Heart right ventricle (tissue), 16 donors: ENCODE results near the gene PPIP5K1. TPM values are rescaled to one million over a fixed set of nuclear protein-coding genes. Genes with fewer than 3 reads are reported as not detected.

Experiments used
- ATAC-seq, 8 donors: fragments of 200-7000 bp; cut with Tn5 transposase; one replicate each; pipeline ENCODE4 v1.9.1; 2020; ENCODE audit warnings: mild to moderate bottlenecking in 8 of 8, moderate library complexity in 8 of 8, moderate number of reproducible peaks in 1 of 8
- DNase-seq, 2 donors: peaks; one replicate each; pipeline ENCODE4 v3.0.0-alpha.2; 2020
- H3K27ac ChIP-seq, 10 donors: fragments of 200-600 bp; sonication (generic) in 2 of 10; one replicate each; pipeline versions ENCODE4 v1.5.0 to v1.8.0; 2020 to 2022; ENCODE audit warnings: mild to moderate bottlenecking in 3 of 10
- H3K27me3 ChIP-seq, 7 donors: fragments of 200-600 bp; one replicate each; pipeline ENCODE4 v1.8.0; 2021 to 2022; ENCODE audit warnings: mild to moderate bottlenecking in 2 of 7
- H3K36me3 ChIP-seq, 9 donors: fragments of 200-600 bp; sonication (generic) in 1 of 9; one replicate each; pipeline versions ENCODE4 v1.5.0 to v1.8.0; 2020 to 2022; ENCODE audit warnings: mild to moderate bottlenecking in 2 of 9
- H3K4me1 ChIP-seq, 9 donors: fragments of 200-600 bp; sonication (generic) in 1 of 9; one replicate each; pipeline versions ENCODE4 v1.5.0 to v1.8.0; 2020 to 2022; ENCODE audit warnings: mild to moderate bottlenecking in 4 of 9
- H3K4me3 ChIP-seq, 10 donors: fragments of 200-600 bp; sonication (generic) in 2 of 10; one replicate each; pipeline versions ENCODE4 v1.5.0 to v1.8.0; 2020 to 2022; ENCODE audit warnings: mild to moderate bottlenecking in 7 of 10, moderate library complexity in 2 of 10
- H3K9me3 ChIP-seq, 11 donors: fragments of 200-600 bp in 10 of 11; sonication (generic) in 2 of 11; one replicate each; pipeline versions ENCODE4 v1.5.0 to v1.8.0; 2013 to 2022; ENCODE audit warnings: mild to moderate bottlenecking in 2 of 11, control low read depth in 1 of 11, moderate library complexity in 1 of 11
- WGBS, 2 donors: extraction: QIAGEN DNeasy Blood & Tissue Kit; methylation state at CpG; one replicate each; pipeline ENCODE4 v1.1.7; 2013; ENCODE audit warnings: inconsistent platforms in 1 of 2; 5-methylcytosine and 5-hydroxymethylcytosine counted together
- intact Hi-C, 10 donors: fragments of 100-400 bp; cut with DNase I; formaldehyde crosslinking; loops; one replicate each; pipeline versions ENCODE4 v1.11.1 to v1.14.2; 2022
- polyA plus RNA-seq, 2 donors: library from polyadenylated mRNA; stranded (reverse); fragments of 200-250 nt; gene quantifications; one replicate each; pipeline ENCODE4 v1.2.3, GENCODE V29; 2013
- total RNA-seq, 10 donors: library from RNA; stranded (reverse); fragmentation: NEBNext Ultra II Directional in 3 of 10; extraction: Animal tissue kit (Norgen Biotek cat#: 25700) in 3 of 10; gene quantifications; one replicate each; pipeline versions ENCODE4 v1.2.1 to v1.2.4, GENCODE V29; 2021 to 2023
- TF ChIP-seq, protein P1 (sequence below), 9 donors: fragments of 200-600 bp; sonication (generic) in 2 of 9; IDR thresholded peaks; one replicate each; pipeline versions ENCODE4 v1.5.0 to v1.8.0; 2021 to 2022; ENCODE audit warnings: antibody characterized with exemption in 9 of 9, mild to moderate bottlenecking in 5 of 9, moderate library complexity in 1 of 9
- donor health status: Arrhythmogenic right ventricular cardiomyopathy.
- donor health status: ischemic (EF 13 %, LVEDD 7.1; RV severe dilation, severe dysfunction).
- donor health status: healthy with polysubstance abuse.
- donor health status: DM: no; HTN: yes; CAD: no.
- donor health status: DM: no; HTN: no; CAD: no.
- donor health status: ischemic (EF 25% LVEDD 6.9; RV normal size, moderate dysfunction).
- donor health status: ischemic (EF 25% LVEDD 5.7; RV mildly dilated, moderate dysfunction).
- donor health status: healthy.
- donor health status: DM: yes; HTN: yes; CAD: no.
- donor health status: Ischemic cardiomyopathy.
- donor health status: ischemic (EF 35%, LVEDD 5.7; RV mildly dilated, moderate dysfunction).
- donor health status: nonischemic (EF 11% LVEDD 7.7; RV severe dilation, severe dysfunction).
- donor health status: DM: yes; HTN: yes; CAD: no.
- donor health status: PGD.
- donor health status: ischemic (EF 29% LVEDD 5.4; RV normal size, mild dysfunction).
- donor health status: nonischemic (EF 23%, LVEDD 6.1; RV moderate dilation, normal function).

PPIP5K1 gene
- total and polyA plus RNA-seq, 12 donors = 3.2 to 33.9 (median 16.2) TPM

DNA sequence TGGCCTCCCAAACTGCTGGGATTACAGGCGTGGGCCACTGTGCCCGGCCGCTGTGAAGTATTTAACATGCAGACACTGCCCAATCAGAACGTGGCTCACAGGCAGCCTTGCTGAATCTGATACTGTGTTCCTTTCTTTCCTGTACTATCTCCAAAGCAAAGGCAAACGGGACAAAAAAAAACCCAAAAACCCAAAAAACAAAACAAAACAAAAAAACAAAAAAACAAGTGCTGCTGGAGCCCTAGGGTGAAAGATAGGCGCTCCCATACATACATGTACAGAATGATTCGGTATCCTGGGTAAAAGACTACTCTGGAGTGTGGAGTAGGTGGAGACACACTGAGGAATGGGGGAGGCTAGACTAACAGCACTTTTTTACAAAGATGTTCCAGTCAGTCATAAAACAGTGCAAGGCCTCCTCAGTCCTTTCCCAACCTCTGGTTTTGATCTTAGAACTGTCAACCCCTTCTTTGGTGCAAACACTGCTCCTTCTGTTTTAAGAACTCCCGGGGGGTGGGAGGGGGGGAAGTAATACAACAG lies 80.3 kb downstream of the PPIP5K1 start:
- 24 to 27% methylated on average over 8 of the region's 8 CpGs for WGBS, 2 donors
- TF ChIP-seq, protein P1, sequence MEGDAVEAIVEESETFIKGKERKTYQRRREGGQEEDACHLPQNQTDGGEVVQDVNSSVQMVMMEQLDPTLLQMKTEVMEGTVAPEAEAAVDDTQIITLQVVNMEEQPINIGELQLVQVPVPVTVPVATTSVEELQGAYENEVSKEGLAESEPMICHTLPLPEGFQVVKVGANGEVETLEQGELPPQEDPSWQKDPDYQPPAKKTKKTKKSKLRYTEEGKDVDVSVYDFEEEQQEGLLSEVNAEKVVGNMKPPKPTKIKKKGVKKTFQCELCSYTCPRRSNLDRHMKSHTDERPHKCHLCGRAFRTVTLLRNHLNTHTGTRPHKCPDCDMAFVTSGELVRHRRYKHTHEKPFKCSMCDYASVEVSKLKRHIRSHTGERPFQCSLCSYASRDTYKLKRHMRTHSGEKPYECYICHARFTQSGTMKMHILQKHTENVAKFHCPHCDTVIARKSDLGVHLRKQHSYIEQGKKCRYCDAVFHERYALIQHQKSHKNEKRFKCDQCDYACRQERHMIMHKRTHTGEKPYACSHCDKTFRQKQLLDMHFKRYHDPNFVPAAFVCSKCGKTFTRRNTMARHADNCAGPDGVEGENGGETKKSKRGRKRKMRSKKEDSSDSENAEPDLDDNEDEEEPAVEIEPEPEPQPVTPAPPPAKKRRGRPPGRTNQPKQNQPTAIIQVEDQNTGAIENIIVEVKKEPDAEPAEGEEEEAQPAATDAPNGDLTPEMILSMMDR (IDR thresholded peaks at IDR 0.05) = no peak
- Histone ChIP-seq H3K27me3 (peaks cover 0 to 6% (median 0%) of the 10 kb centered on the region in 7 donors), H3K4me3 (peak overlapping the region in 9 of 10 donors; percentile 44 to 74 (median 66)), H3K36me3 (no peaks in the 10 kb centered on the region), H3K27ac (peak overlapping the region; percentile 79 to 95 (median 90)), H3K9me3 (no peaks in the 10 kb centered on the region), H3K4me1 (peaks cover 14 to 56% (median 40%) of the 10 kb centered on the region in 9 donors)
- intact Hi-C loops = loop anchor here in 5 of 10 donors (2.0 to 10.0 kb wide), 4 partner anchors 17 to 135 kb away; partner anchors contain the start of genes TP53BP1 (in 4 of the 5), TUBGCP4 (in 1 of the 5) and ZSCAN29 (in 1 of the 5)
- ATAC-seq = peak in 3 of 8 donors; percentile 1 to 7 (median 7)
- peak in 1 of 2 donors; percentile 38 for DNase-seq

DNA sequence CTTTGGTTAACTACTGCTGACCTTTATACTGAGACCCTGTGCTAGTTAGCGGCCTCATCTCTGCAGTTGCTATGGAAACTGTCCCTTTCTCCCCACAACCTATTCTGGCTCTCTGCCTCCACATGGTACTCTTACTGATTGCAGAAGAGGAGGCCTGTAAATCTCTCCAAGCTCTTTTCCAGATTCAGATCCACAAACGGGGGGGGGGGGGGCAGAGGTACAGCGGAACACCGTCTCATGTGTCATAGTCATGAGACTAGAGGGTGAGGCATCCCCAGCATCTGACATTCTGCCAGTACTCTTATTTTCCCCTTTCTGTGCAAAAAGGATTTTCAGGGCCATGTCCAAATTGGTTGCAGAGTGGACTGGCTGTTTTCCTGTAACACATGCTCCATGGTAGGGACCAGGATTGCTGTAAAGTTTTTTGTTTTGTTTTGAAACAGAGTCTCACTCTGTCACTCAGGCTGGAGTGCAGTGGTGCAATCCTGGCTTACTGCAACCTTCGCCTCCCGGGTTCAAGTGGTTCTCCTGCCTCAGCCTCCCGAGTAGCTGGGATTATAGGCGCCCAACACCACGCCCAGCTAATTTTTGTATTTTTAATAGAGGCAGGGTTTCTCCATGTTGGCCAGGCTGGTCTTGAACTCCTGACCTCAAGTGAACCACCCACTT lies 80.9 kb downstream of the PPIP5K1 start:
- intact Hi-C loops = no loop called here
- ATAC-seq = no peak
- H3K4me1 ChIP-seq = peaks cover 14 to 50% (median 39%) of the 10 kb centered on the region in 9 donors
- no peaks in the 10 kb centered on the region for H3K9me3 ChIP-seq
- peak overlapping the region in 6 of 10 donors; percentile 63 to 74 (median 66) for H3K4me3 ChIP-seq
- no peaks in the 10 kb centered on the region for H3K36me3 ChIP-seq
- H3K27me3 ChIP-seq = peaks cover 0 to 6% (median 0%) of the 10 kb centered on the region in 7 donors
- peak overlapping the region; percentile 79 to 95 (median 90) for H3K27ac ChIP-seq
- DNase-seq = no peak
- WGBS, 2 donors = 50 to 64% methylated on average over 9 of the region's 9 CpGs
- TF ChIP-seq, protein P1 (IDR thresholded peaks at IDR 0.05) = no peak

DNA sequence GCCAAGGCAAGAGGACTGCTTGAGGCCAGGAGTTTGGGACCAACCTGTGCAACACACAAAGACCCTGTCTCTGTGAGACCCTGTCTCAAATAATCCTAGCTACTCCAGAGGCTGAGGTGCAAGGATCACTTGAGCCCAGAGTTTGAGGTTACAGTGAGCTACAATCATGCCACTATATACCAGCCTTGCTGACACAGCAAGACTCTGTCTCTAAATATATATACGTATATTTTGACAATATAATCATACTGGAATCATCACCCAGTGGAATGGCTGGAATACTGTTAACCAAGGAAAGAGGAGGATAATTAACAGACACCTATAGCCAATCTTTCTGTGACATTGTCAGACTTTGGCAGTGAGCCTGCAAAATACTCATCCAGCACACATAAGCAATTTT lies 81.6 kb downstream of the PPIP5K1 start:
- ATAC-seq = no peak
- Histone ChIP-seq H3K27me3 (peaks cover 0 to 6% (median 0%) of the 10 kb centered on the region in 7 donors), H3K9me3 (no peaks in the 10 kb centered on the region), H3K36me3 (no peaks in the 10 kb centered on the region), H3K27ac (peak overlapping the region in 7 of 10 donors; percentile 79 to 95 (median 92)), H3K4me1 (peaks cover 14 to 44% (median 32%) of the 10 kb centered on the region in 9 donors), H3K4me3 (no peak overlapping the region)
- WGBS, 2 donors = 56 to 63% methylated on average over 1 of the region's 1 CpG
- no peak for DNase-seq
- intact Hi-C loops = no loop called here
- TF ChIP-seq, protein P1 (IDR thresholded peaks at IDR 0.05) = no peak

DNA sequence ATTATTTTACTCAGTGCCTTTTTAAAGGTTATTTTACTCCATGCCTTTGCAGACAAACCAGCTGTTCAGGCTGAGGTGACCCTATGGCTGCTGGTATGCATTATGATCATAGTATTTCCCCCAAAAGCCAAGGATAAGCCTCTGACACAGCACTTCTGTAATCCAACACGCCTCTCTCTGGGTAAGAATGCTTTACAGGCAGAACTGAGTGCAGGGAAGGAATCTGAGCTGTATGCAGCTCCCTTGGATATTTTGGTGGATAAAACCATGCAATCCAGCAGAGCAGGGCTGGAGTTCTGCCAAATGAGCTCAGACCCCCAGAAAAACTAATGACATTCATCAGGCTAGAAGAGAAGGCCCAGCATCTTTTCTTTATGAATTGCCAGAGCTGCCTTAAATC lies 84.3 kb downstream of the PPIP5K1 start:
- intact Hi-C loops = no loop called here
- H3K9me3 ChIP-seq = no peaks in the 10 kb centered on the region
- no peaks in the 10 kb centered on the region for H3K27me3 ChIP-seq
- no peaks in the 10 kb centered on the region for H3K36me3 ChIP-seq
- 76 to 86% methylated on average over 1 of the region's 1 CpG for WGBS, 2 donors
- TF ChIP-seq, protein P1 (IDR thresholded peaks at IDR 0.05) = no peak
- H3K4me3 ChIP-seq = no peak overlapping the region
- peaks cover 14 to 23% (median 18%) of the 10 kb centered on the region in 9 donors for H3K4me1 ChIP-seq
- no peak for DNase-seq
- H3K27ac ChIP-seq = no peak overlapping the region
- no peak for ATAC-seq
